SK-MEL-5 (cell line): ENCODE results near the gene IFNA7. TPM values are rescaled to one million over a fixed set of nuclear protein-coding genes. Genes with fewer than 3 reads are reported as not detected.
"Not testable (repeated sequence)": the region's sequence is repeated elsewhere in the genome, so short reads cannot be mapped to it uniquely, and the experiment has no call there.

ENCODE experiments used
- DNase-seq: peaks from one replicate; pipeline ENCODE4 v3.0.0-alpha.2; 2016; ENCODE audit warnings: low read depth, low spot score
- in situ Hi-C: cut with HindIII; loops from 2 replicates; pipeline ENCODE4 v1.10.0; 2016; ENCODE audit warnings: low sequenced_read_pairs, high pct_unique_total_duplicates, low pct_unique_long_range_greater_than_20kb
- small RNA-seq, 2 experiments: library from RNA; depleted of rRNA; stranded (forward); fragments of <200 nt; gene quantifications; one replicate each; pipeline ENCODE3, GENCODE V24; 2014
- total RNA-seq: library from RNA; depleted of rRNA; stranded (reverse); fragments of >200 nt; shearing (Covaris generic); gene quantifications from 2 replicates; pipeline ENCODE4 v1.2.3, GENCODE V29; 2014; rRNA removed

Gene IFNA7
- total RNA-seq, 1 experiment from 2014 or later: not detected

GRCh38 chr9:21194867-21195776, 6.9 kb downstream of the IFNA7 start:
- in situ Hi-C loops: not testable (repeated sequence)
- DNase-seq: peak; percentile 43

GRCh38 chr9:21187487-21187886, 14.5 kb downstream of the IFNA7 start, which contains the start of gene IFNA4:
TSS of gene IFNA4 (minus strand) at chr9:21187587. CDS start at chr9:21187531, 56 bp downstream.
- in situ Hi-C loops, DNase-seq: not testable (repeated sequence)

GRCh38 chr9:21182810-21183736, 18.9 kb downstream of the IFNA7 start:
- peak; percentile 54 for DNase-seq
- in situ Hi-C loops: not testable (repeated sequence)

GRCh38 chr9:21174671-21175070, 27.3 kb downstream of the IFNA7 start:
- no peak for DNase-seq
- in situ Hi-C loops: no loop called here

GRCh38 chr9:21172156-21172555, 29.8 kb downstream of the IFNA7 start:
- in situ Hi-C loops: no loop called here
- DNase-seq: no peak

- no peak for DNase-seq
- in situ Hi-C loops: no loop called here
Measured at GRCh38 chr9:21171351-21171750, 30.7 kb downstream of the IFNA7 start.

GRCh38 chr9:21166560-21166959, 35.4 kb downstream of the IFNA7 start, which contains the start of gene IFNA21:
TSS of gene IFNA21 (minus strand) at chr9:21166660. CDS start at chr9:21166612, 48 bp downstream.
- in situ Hi-C loops, DNase-seq: not testable (repeated sequence)

GRCh38 chr9:21165516-21165915, 36.5 kb downstream of the IFNA7 start:
- in situ Hi-C loops: no loop called here
- DNase-seq: no peak

- DNase-seq: no peak
- in situ Hi-C loops: no loop called here
Measured at GRCh38 chr9:21160178-21160577, 41.8 kb downstream of the IFNA7 start.

- in situ Hi-C loops: no loop called here
- DNase-seq: no peak
Measured at GRCh38 chr9:21155501-21155900, 46.5 kb downstream of the IFNA7 start.

GRCh38 chr9:21154018-21154608, 47.9 kb downstream of the IFNA7 start:
- in situ Hi-C loops: no loop called here
- peak; percentile 56 for DNase-seq

GRCh38 chr9:21153336-21154017, 48.5 kb downstream of the IFNA7 start:
- no peak for DNase-seq
- in situ Hi-C loops: no loop called here

Small RNA genes lying within 50 kb of the gene (small RNA-seq; reads per million reads assigned to genes)
- 0 reads per million in 2 experiments for gene RF00019

Other genes starting within 250 kb of the IFNA7 start
- 1.1 and 1.4 TPM in 2 replicates for gene HACD4, start 170.6 kb downstream of the IFNA7 start, total RNA-seq
- gene IFNB1, start 124.3 kb downstream of the IFNA7 start, total RNA-seq: not detected in 2 replicates
- not detected in 2 replicates for gene IFNW1, start 60.4 kb downstream of the IFNA7 start, total RNA-seq
- gene IFNA21, start 35.5 kb downstream of the IFNA7 start, total RNA-seq: not detected in 2 replicates
- not detected in 2 replicates for gene IFNA4, start 14.6 kb downstream of the IFNA7 start, total RNA-seq
- gene IFNA10, start 4.9 kb upstream of the IFNA7 start, total RNA-seq: not detected in 2 replicates
- not detected in 2 replicates for gene IFNA16, start 15.1 kb upstream of the IFNA7 start, total RNA-seq
- gene IFNA17, start 26.0 kb upstream of the IFNA7 start, total RNA-seq: not detected in 2 replicates
- not detected in 2 replicates for gene IFNA14, start 37.8 kb upstream of the IFNA7 start, total RNA-seq
- not detected in 2 replicates for gene IFNA5, start 103.1 kb upstream of the IFNA7 start, total RNA-seq
- 19.9 and 21.3 TPM in 2 replicates for gene KLHL9, start 133.2 kb upstream of the IFNA7 start, total RNA-seq
- gene IFNA6, start 148.7 kb upstream of the IFNA7 start, total RNA-seq: not detected in 2 replicates
- not detected in 2 replicates for gene IFNA13, start 165.9 kb upstream of the IFNA7 start, total RNA-seq
- not detected in 2 replicates for gene IFNA2, start 183.2 kb upstream of the IFNA7 start, total RNA-seq
- gene IFNA8, start 206.9 kb upstream of the IFNA7 start, total RNA-seq: not detected in 2 replicates
- not detected in 2 replicates for gene IFNA1, start 238.2 kb upstream of the IFNA7 start, total RNA-seq